Measurements from ENCODE around the gene CENPE. TPM values are rescaled to one million over a fixed set of nuclear protein-coding genes. Genes with fewer than 3 reads are reported as not detected.

The CENPE gene
- total RNA-seq, 1 experiment from 2014 or later = 46.6 TPM

- H3K4me3 ChIP-seq = no peak overlapping the region
- no peaks in the 10 kb centered on the region for H3K4me1 ChIP-seq (replicated peaks)
- H3K27me3 ChIP-seq (replicated peaks) = no peaks in the 10 kb centered on the region
- no peak overlapping the region for H3K27ac ChIP-seq
- H3K9me3 ChIP-seq (replicated peaks) = no peaks in the 10 kb centered on the region
- peaks cover 68% of the 10 kb centered on the region for H3K36me3 ChIP-seq
- no peak for DNase-seq (ENCODE audit: low read depth in 1 of 2, low spot score in 2 of 2)
Measured at GRCh38 chr4:103168993-103169392, 29.1 kb downstream of the CENPE start.

- H3K27me3 ChIP-seq (replicated peaks) = no peaks in the 10 kb centered on the region
- no peak overlapping the region for H3K27ac ChIP-seq
- H3K9me3 ChIP-seq (replicated peaks) = no peaks in the 10 kb centered on the region
- no peaks in the 10 kb centered on the region for H3K4me1 ChIP-seq (replicated peaks)
- H3K4me3 ChIP-seq = no peak overlapping the region
- H3K36me3 ChIP-seq = peaks cover 62% of the 10 kb centered on the region
- no peak for DNase-seq (ENCODE audit: low read depth in 1 of 2, low spot score in 2 of 2)
Measured at GRCh38 chr4:103162176-103162575, 36.0 kb downstream of the CENPE start.

DNA sequence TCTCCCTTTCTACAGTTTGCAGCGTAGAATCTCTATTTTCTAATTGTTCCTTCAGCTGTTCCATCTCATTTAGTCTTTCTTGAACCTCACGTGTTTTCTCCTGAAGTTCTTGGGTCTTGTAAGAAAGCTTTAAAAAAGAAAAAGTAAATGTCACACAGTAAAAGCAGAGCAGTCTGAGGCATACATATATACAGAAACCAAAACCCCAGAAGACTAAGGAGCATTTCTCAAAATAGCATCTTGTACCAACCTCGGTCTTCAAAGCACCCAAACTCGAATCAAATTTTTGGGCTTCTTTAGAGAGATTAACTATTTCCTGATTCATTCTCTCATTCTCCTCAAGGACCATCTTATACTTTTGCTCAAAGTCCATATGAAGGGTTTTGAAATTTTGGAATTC is 39.4 kb downstream of the CENPE start:
- Histone ChIP-seq H3K4me1 (replicated peaks) (no peaks in the 10 kb centered on the region), H3K36me3 (peaks cover 74% of the 10 kb centered on the region), H3K4me3 (no peak overlapping the region), H3K27me3 (replicated peaks) (no peaks in the 10 kb centered on the region), H3K9me3 (replicated peaks) (no peaks in the 10 kb centered on the region), H3K27ac (no peak overlapping the region)
- no peak for DNase-seq (ENCODE audit: low read depth in 1 of 2, low spot score in 2 of 2)

- no peak overlapping the region for H3K4me3 ChIP-seq
- H3K27me3 ChIP-seq (replicated peaks) = no peaks in the 10 kb centered on the region
- peaks cover 7% of the 10 kb centered on the region for H3K4me1 ChIP-seq (replicated peaks)
- H3K9me3 ChIP-seq (replicated peaks) = no peaks in the 10 kb centered on the region
- no peak for DNase-seq (ENCODE audit: low read depth in 1 of 2, low spot score in 2 of 2)
- peaks cover 90% of the 10 kb centered on the region for H3K36me3 ChIP-seq
- H3K27ac ChIP-seq = no peak overlapping the region
Measured at GRCh38 chr4:103156106-103156505, 42.0 kb downstream of the CENPE start.

GRCh38 chr4:103152381-103152780 is 45.8 kb downstream of the CENPE start:
- no peak for DNase-seq (ENCODE audit: low read depth in 1 of 2, low spot score in 2 of 2)
- H3K36me3 ChIP-seq = peaks cover 94% of the 10 kb centered on the region
- no peak overlapping the region for H3K27ac ChIP-seq
- H3K9me3 ChIP-seq (replicated peaks) = no peaks in the 10 kb centered on the region
- H3K4me1 ChIP-seq (replicated peaks) = peaks cover 18% of the 10 kb centered on the region
- H3K4me3 ChIP-seq = no peak overlapping the region
- no peaks in the 10 kb centered on the region for H3K27me3 ChIP-seq (replicated peaks)

DNA sequence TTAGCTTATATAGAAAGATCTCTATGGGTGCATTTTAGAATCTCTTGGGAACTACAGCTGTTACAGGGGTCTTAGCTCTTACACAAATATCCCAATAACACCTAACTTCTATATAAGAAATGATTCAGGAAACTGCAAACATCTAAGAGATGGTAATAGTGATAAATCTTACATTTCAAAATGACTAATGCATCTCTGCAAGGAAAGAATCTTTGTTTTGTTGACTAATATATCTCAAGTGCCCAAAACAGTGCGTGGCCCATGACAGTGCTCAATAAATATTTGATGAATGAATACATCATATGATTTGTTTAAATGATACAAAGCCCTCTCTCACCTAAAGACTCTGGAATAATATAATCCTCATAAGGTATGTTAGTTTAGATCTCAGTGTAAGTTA is 47.5 kb downstream of the CENPE start:
- H3K36me3 ChIP-seq = peaks cover 94% of the 10 kb centered on the region
- no peaks in the 10 kb centered on the region for H3K9me3 ChIP-seq (replicated peaks)
- peaks cover 18% of the 10 kb centered on the region for H3K4me1 ChIP-seq (replicated peaks)
- H3K27ac ChIP-seq = peak overlapping the region; percentile 61
- no peaks in the 10 kb centered on the region for H3K27me3 ChIP-seq (replicated peaks)
- H3K4me3 ChIP-seq = no peak overlapping the region
- DNase-seq (ENCODE audit: low read depth in 1 of 2, low spot score in 2 of 2) = peak; percentile 44 to 46

DNA sequence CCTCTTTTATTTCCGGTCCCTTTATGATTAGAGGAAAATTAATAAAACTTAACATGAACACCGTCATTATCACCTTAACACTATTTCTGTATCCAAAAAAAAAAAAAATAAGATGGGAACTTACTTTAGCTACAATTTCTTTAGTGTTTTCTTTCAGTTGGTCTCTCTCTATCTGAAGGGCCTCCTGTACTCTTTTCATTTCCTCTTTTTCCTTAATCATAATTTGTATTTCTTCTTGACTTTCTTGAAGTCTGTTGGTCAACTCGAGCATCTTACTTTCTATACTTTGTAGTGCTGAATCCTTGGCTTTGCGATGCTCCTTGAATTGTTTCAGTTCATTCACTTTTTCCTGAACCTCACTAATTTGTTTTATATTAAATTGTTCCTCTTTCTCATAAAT is 53.2 kb downstream of the CENPE start:
- H3K4me1 ChIP-seq (replicated peaks) = no peaks in the 10 kb centered on the region
- H3K27me3 ChIP-seq (replicated peaks) = no peaks in the 10 kb centered on the region
- peaks cover 91% of the 10 kb centered on the region for H3K36me3 ChIP-seq
- no peaks in the 10 kb centered on the region for H3K9me3 ChIP-seq (replicated peaks)
- DNase-seq (ENCODE audit: low read depth in 1 of 2, low spot score in 2 of 2) = no peak
- no peak overlapping the region for H3K4me3 ChIP-seq
- H3K27ac ChIP-seq = no peak overlapping the region

DNA sequence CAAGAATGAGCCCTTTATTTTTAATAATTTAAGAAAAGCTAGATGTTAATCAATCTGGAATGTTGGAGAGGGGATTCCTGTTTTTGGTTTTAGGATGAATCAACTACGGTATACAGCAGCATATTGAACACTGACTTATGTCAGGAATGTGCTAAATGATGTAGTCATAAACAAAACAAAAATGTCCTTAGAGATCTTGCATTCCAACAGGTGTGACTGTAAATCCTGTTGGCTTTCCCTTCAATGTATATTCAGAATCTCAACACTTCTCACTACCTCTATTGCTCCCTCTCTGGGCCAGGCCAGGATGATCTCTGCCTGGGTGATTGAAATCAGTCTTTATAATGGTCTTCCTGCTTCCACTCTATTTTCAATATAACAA is 60.7 kb downstream of the CENPE start:
- Histone ChIP-seq H3K27ac (no peak overlapping the region), H3K9me3 (replicated peaks) (no peaks in the 10 kb centered on the region), H3K27me3 (replicated peaks) (no peaks in the 10 kb centered on the region), H3K4me3 (no peak overlapping the region), H3K36me3 (peaks cover 86% of the 10 kb centered on the region), H3K4me1 (replicated peaks) (peaks cover 9% of the 10 kb centered on the region)
- DNase-seq (ENCODE audit: low read depth in 1 of 2, low spot score in 2 of 2) = no peak

DNA sequence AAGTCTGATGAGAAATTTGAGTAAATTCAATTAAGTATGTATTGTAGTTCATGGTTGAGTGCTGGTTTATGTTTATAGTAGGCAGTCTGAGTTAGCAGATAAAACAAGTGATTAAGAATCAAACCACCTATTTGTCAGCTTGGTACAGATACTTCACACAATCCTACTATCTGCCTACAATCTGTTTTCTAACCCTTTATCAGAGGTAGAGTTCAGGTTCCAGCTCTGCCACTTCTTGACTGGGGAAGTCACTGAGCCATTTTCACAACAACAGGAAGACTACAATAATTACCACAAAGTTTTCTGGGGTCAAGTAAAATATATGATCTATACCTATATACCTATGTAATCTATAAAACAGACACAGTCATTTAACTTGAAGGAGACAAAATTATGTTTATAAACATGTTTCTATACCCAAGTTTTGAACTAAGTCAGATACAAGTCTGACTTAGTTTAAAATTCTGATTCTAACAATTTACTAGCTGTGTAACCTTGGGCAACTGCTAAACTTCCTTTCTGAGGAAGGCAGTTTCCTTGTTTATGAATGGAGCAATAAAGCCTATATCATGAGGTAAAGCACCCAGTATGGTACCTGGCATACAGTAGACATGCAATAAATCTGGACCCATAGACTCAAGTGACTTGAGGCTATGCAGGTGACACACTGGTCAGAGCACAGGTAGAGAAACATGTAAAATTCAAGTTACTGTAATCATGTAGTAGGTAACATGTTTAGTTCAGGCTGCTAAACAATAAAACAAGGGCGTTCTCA is 61.3 kb downstream of the CENPE start:
- peaks cover 9% of the 10 kb centered on the region for H3K4me1 ChIP-seq (replicated peaks)
- H3K9me3 ChIP-seq (replicated peaks) = no peaks in the 10 kb centered on the region
- peaks cover 86% of the 10 kb centered on the region for H3K36me3 ChIP-seq
- no peak for DNase-seq (ENCODE audit: low read depth in 1 of 2, low spot score in 2 of 2)
- H3K4me3 ChIP-seq = no peak overlapping the region
- no peaks in the 10 kb centered on the region for H3K27me3 ChIP-seq (replicated peaks)
- 0 out of 2 replicates have a peak overlapping the region, but pooled peaks have one; percentile 21 for H3K27ac ChIP-seq

- Histone ChIP-seq H3K27ac (no peak overlapping the region), H3K9me3 (replicated peaks) (no peaks in the 10 kb centered on the region; the same call in 1 of the 2 replicates), H3K4me1 (replicated peaks) (no peaks in the 10 kb centered on the region), H3K4me3 (no peak overlapping the region), H3K36me3 (peaks cover 67% of the 10 kb centered on the region), H3K27me3 (replicated peaks) (no peaks in the 10 kb centered on the region; the same call in 1 of the 2 replicates)
- no peak for DNase-seq (ENCODE audit: low read depth in 1 of 2, low spot score in 2 of 2)
Measured at GRCh38 chr4:103129174-103129573, 69.0 kb downstream of the CENPE start.

- H3K4me1 ChIP-seq (replicated peaks) = no peaks in the 10 kb centered on the region
- no peaks in the 10 kb centered on the region; the same call in 1 of the 2 replicates for H3K27me3 ChIP-seq (replicated peaks)
- no peak overlapping the region for H3K27ac ChIP-seq
- no peak for DNase-seq (ENCODE audit: low read depth in 1 of 2, low spot score in 2 of 2)
- H3K36me3 ChIP-seq = peaks cover 65% of the 10 kb centered on the region
- no peaks in the 10 kb centered on the region; the same call in 1 of the 2 replicates for H3K9me3 ChIP-seq (replicated peaks)
- no peak overlapping the region for H3K4me3 ChIP-seq
Measured at GRCh38 chr4:103126126-103126525, 72.0 kb downstream of the CENPE start.

DNA sequence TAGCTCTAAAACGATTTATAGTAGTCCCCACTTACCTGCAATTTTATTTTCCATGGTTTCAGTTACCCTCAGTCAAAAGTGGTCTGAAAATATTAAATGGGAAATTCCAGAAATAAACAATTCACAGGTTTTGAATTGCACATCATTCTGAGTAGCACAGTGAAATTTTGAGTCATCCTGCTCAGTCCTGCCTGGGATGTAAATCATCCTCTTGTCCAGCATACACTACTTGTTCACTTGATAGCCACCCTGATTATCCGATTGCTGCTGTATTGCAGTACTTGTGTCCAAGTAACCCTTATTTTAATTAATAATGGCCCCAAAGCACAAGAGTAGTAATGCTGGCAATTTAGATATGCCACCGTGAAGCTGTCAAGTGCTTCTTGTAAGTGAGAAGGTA is 75.0 kb downstream of the CENPE start:
- Histone ChIP-seq H3K36me3 (peaks cover 62% of the 10 kb centered on the region), H3K27me3 (replicated peaks) (no peaks in the 10 kb centered on the region), H3K9me3 (replicated peaks) (no peaks in the 10 kb centered on the region), H3K4me3 (no peak overlapping the region), H3K27ac (no peak overlapping the region), H3K4me1 (replicated peaks) (no peaks in the 10 kb centered on the region)
- DNase-seq (ENCODE audit: low read depth in 1 of 2, low spot score in 2 of 2) = no peak

- no peaks in the 10 kb centered on the region for H3K27me3 ChIP-seq (replicated peaks)
- H3K36me3 ChIP-seq = peaks cover 65% of the 10 kb centered on the region
- no peak overlapping the region for H3K4me3 ChIP-seq
- DNase-seq (ENCODE audit: low read depth in 1 of 2, low spot score in 2 of 2) = no peak
- no peaks in the 10 kb centered on the region for H3K9me3 ChIP-seq (replicated peaks)
- H3K4me1 ChIP-seq (replicated peaks) = no peaks in the 10 kb centered on the region
- no peak overlapping the region for H3K27ac ChIP-seq
Measured at GRCh38 chr4:103118166-103118565, 80.0 kb downstream of the CENPE start.

- H3K27ac ChIP-seq = no peak overlapping the region
- H3K4me1 ChIP-seq (replicated peaks) = no peaks in the 10 kb centered on the region
- no peak overlapping the region for H3K4me3 ChIP-seq
- DNase-seq (ENCODE audit: low read depth in 1 of 2, low spot score in 2 of 2) = no peak
- H3K27me3 ChIP-seq (replicated peaks) = no peaks in the 10 kb centered on the region
- H3K9me3 ChIP-seq (replicated peaks) = no peaks in the 10 kb centered on the region
- peaks cover 63% of the 10 kb centered on the region for H3K36me3 ChIP-seq
Measured at GRCh38 chr4:103111598-103111997, 86.5 kb downstream of the CENPE start.

- H3K27ac ChIP-seq = no peak overlapping the region
- H3K4me3 ChIP-seq = no peak overlapping the region
- DNase-seq (ENCODE audit: low read depth in 1 of 2, low spot score in 2 of 2) = no peak
- no peaks in the 10 kb centered on the region; the same call in 1 of the 2 replicates for H3K4me1 ChIP-seq (replicated peaks)
- no peaks in the 10 kb centered on the region for H3K27me3 ChIP-seq (replicated peaks)
- peaks cover 55% of the 10 kb centered on the region for H3K36me3 ChIP-seq
- H3K9me3 ChIP-seq (replicated peaks) = no peaks in the 10 kb centered on the region
Measured at GRCh38 chr4:103108542-103108941, 89.6 kb downstream of the CENPE start.
